ENCODE results near the gene SLC24A3. TPM values are rescaled to one million over a fixed set of nuclear protein-coding genes. Genes with fewer than 3 reads are reported as not detected.

Gene SLC24A3
- total RNA-seq, 1 donor from 2014 or later: 0.11 TPM

DNA sequence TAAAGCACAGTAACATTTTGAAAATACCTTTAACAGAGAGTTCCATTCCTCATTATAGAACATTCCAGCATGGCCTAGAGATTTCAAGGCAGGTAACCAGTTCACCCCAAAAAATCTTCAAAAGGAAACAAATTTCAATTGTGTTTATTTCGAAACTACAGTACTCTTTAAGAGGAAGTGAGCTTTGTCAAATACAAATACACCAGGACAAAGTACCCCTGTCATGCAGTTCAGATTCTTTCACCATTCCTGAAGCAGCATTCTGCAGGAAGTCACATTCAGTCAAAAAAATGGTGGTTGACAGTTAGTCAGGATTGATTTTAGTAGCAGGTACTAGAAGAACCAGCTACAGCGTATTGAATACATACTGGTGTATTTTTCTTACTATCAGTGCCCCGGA lies 456.0 kb downstream of the SLC24A3 start:
- peaks cover 55% of the 10 kb centered on the region for H3K27me3 Mint-ChIP-seq (ENCODE audit: unreplicated experiment)
- H3K36me3 Mint-ChIP-seq (ENCODE audit: unreplicated experiment): no peaks in the 10 kb centered on the region
- no peak for DNase-seq (ENCODE audit: extremely low spot score, unreplicated experiment)
- no peak overlapping the region for H3K4me3 Mint-ChIP-seq (ENCODE audit: unreplicated experiment)
- H3K9me3 Mint-ChIP-seq (ENCODE audit: unreplicated experiment): no peaks in the 10 kb centered on the region
- no peak overlapping the region for H3K27ac Mint-ChIP-seq (ENCODE audit: unreplicated experiment)
- no peaks in the 10 kb centered on the region for H3K4me1 Mint-ChIP-seq (ENCODE audit: unreplicated experiment)
- TF ChIP-seq CTCF (IDR thresholded peaks at IDR 0.05): no peak

DNA sequence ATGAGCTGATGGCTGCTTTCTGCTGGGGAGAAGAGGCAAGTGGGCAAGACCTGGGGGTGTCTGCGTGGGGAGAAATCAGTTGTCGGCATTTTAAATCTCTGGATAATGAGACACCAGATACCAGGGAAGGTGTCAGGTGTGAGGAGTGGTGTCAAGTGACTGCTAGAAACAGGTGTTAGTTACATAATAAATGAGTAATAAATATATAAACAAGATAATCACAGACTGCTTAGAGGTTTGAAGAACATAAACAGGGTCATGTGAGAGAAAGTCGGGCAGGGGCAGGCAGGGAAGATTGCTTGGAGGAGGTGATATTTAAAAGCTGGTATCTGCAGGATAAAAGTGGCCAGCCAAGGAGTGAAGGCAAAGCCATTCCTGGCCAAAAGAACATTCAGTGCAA lies 458.4 kb downstream of the SLC24A3 start:
- no peak overlapping the region for H3K27ac Mint-ChIP-seq (ENCODE audit: unreplicated experiment)
- H3K36me3 Mint-ChIP-seq (ENCODE audit: unreplicated experiment): no peaks in the 10 kb centered on the region
- no peak for DNase-seq (ENCODE audit: extremely low spot score, unreplicated experiment)
- no peaks in the 10 kb centered on the region for H3K4me1 Mint-ChIP-seq (ENCODE audit: unreplicated experiment)
- H3K27me3 Mint-ChIP-seq (ENCODE audit: unreplicated experiment): peaks cover 46% of the 10 kb centered on the region
- no peak for TF ChIP-seq CTCF (IDR thresholded peaks at IDR 0.05)
- H3K4me3 Mint-ChIP-seq (ENCODE audit: unreplicated experiment): no peak overlapping the region
- H3K9me3 Mint-ChIP-seq (ENCODE audit: unreplicated experiment): no peaks in the 10 kb centered on the region

GRCh38 chr20:19671374-19671773 lies 458.9 kb downstream of the SLC24A3 start:
- Mint-ChIP-seq H3K4me3 (ENCODE audit: unreplicated experiment) (no peak overlapping the region), H3K27me3 (ENCODE audit: unreplicated experiment) (peaks cover 49% of the 10 kb centered on the region), H3K36me3 (ENCODE audit: unreplicated experiment) (no peaks in the 10 kb centered on the region), H3K9me3 (ENCODE audit: unreplicated experiment) (no peaks in the 10 kb centered on the region), H3K27ac (ENCODE audit: unreplicated experiment) (no peak overlapping the region), H3K4me1 (ENCODE audit: unreplicated experiment) (no peaks in the 10 kb centered on the region)
- DNase-seq (ENCODE audit: extremely low spot score, unreplicated experiment): no peak
- no peak for TF ChIP-seq CTCF (IDR thresholded peaks at IDR 0.05)

DNA sequence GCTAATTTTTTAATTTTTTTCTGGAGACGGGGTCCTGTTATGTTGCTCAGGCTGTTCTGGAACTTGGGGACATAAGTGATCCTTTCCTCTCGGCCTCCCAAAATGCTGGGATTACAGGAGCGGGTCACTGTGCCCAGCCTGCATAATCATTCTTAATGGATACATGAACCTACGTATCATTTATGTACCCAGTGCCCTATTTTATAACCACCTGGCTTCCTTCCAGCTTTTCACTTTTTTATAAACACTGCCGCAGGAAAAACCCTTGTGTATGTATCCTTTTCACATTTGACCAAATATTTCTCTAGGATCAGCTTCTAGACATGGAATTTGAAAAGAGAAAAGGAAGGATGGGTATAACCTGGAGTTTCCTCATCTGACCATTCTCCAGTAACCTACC lies 460.1 kb downstream of the SLC24A3 start:
- TF ChIP-seq CTCF (IDR thresholded peaks at IDR 0.05): no peak
- peaks cover 47% of the 10 kb centered on the region for H3K27me3 Mint-ChIP-seq (ENCODE audit: unreplicated experiment)
- no peaks in the 10 kb centered on the region for H3K4me1 Mint-ChIP-seq (ENCODE audit: unreplicated experiment)
- H3K4me3 Mint-ChIP-seq (ENCODE audit: unreplicated experiment): no peak overlapping the region
- no peaks in the 10 kb centered on the region for H3K9me3 Mint-ChIP-seq (ENCODE audit: unreplicated experiment)
- no peak overlapping the region for H3K27ac Mint-ChIP-seq (ENCODE audit: unreplicated experiment)
- H3K36me3 Mint-ChIP-seq (ENCODE audit: unreplicated experiment): no peaks in the 10 kb centered on the region
- DNase-seq (ENCODE audit: extremely low spot score, unreplicated experiment): no peak

DNA sequence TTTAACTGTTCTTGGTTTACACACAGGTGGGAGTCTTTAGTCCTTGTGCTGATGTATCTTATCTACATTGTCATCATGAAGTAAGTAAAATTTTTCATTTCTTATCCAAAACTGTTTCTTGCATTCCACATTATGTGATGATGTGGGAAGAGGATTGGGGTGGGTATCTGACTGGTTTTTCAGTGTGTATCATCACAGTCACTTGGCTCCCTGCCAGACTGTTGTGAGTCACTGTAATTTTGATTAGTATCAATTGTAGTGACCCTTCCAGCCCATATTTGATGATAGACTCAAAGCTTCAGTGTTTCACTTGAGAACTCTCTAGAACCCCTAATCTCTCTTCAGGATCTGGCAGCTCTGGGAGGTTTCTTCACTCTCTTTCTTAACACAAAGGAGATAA lies 461.1 kb downstream of the SLC24A3 start:
- H3K27me3 Mint-ChIP-seq (ENCODE audit: unreplicated experiment): peaks cover 47% of the 10 kb centered on the region
- H3K27ac Mint-ChIP-seq (ENCODE audit: unreplicated experiment): no peak overlapping the region
- TF ChIP-seq CTCF (IDR thresholded peaks at IDR 0.05): no peak
- no peak overlapping the region for H3K4me3 Mint-ChIP-seq (ENCODE audit: unreplicated experiment)
- no peak for DNase-seq (ENCODE audit: extremely low spot score, unreplicated experiment)
- no peaks in the 10 kb centered on the region for H3K9me3 Mint-ChIP-seq (ENCODE audit: unreplicated experiment)
- H3K4me1 Mint-ChIP-seq (ENCODE audit: unreplicated experiment): no peaks in the 10 kb centered on the region
- H3K36me3 Mint-ChIP-seq (ENCODE audit: unreplicated experiment): no peaks in the 10 kb centered on the region
